ENCODE data around the gene CIAO3. TPM values are rescaled to one million over a fixed set of nuclear protein-coding genes. Genes with fewer than 3 reads are reported as not detected.
A peak's percentile ranks its signal among the peaks of the same experiment; 100 is the strongest.

CIAO3 gene
- polyA plus RNA-seq, 1 donor (not counting 4 experiments of a cell fraction or from before 2014, with no cell fraction given): 24.9 TPM

GRCh38 chr16:684961-685696 is 55.7 kb downstream of the CIAO3 start:
- no peak overlapping the region for H2AFZ ChIP-seq (ENCODE audit: control insufficient read depth, low read length)
- H3K4me1 ChIP-seq (ENCODE audit: control insufficient read depth, extremely low read depth, insufficient read depth, low read length): peaks cover 33% of the 10 kb centered on the region
- H4K20me1 ChIP-seq (ENCODE audit: control insufficient read depth, extremely low read depth, insufficient read depth, low read length): peaks cover 16% of the 10 kb centered on the region
- H3K27me3 ChIP-seq (ENCODE audit: control insufficient read depth, extremely low read depth, insufficient read depth, low read length): no peaks in the 10 kb centered on the region
- DNase-seq (ENCODE audit: low read depth, low spot score) (no peak), FAIRE-seq (no peak)
- H3K9ac ChIP-seq (ENCODE audit: control insufficient read depth, extremely low read depth, insufficient read depth, low read length): no peak overlapping the region
- TF ChIP-seq EZH2 (IDR thresholded peaks at IDR 0.05; ENCODE audit: low read length) (no peak), CTCF (optimal IDR thresholded peaks at IDR 0.05 in 1 of 3, IDR thresholded peaks at IDR 0.05 in 1 of 3, conservative IDR thresholded peaks at IDR 0.05 in 1 of 3; ENCODE audit: extremely low read depth in 1 of 3, insufficient read depth in 2 of 3, low read length in 3 of 3) (no peak)
- no peaks in the 10 kb centered on the region for H3K9me1 ChIP-seq (ENCODE audit: control insufficient read depth, extremely low read depth, insufficient read depth, low read length)
- H3K79me2 ChIP-seq (ENCODE audit: control insufficient read depth, insufficient read depth, low read length): peaks cover 41% of the 10 kb centered on the region
- peak overlapping the region in 1 of 3 experiments; percentile 60 for H3K4me3 ChIP-seq (ENCODE audit: control insufficient read depth in 2 of 3, extremely low read depth in 1 of 3, insufficient read depth in 2 of 3, low read depth in 1 of 3, low read length in 3 of 3)
- H3K9me3 ChIP-seq (ENCODE audit: control insufficient read depth, low read depth, low read length): no peaks in the 10 kb centered on the region
- dilution Hi-C loops (cut with MboI; ENCODE audit: extremely low pct_ligation_motif_present, low sequenced_read_pairs): no loop called here
- H3K36me3 ChIP-seq (ENCODE audit: control insufficient read depth in 2 of 2, extremely low read depth in 1 of 2, insufficient read depth in 2 of 2, low read length in 2 of 2): peaks cover 12 to 37% of the 10 kb centered on the region in 2 experiments
- H3K27ac ChIP-seq (ENCODE audit: control insufficient read depth, insufficient read depth, low read length): no peak overlapping the region
- peak overlapping the region; percentile 27 for H3K4me2 ChIP-seq (ENCODE audit: control insufficient read depth, extremely low read depth, insufficient read depth, low read depth, low read length)

GRCh38 chr16:684071-684794 is 56.6 kb downstream of the CIAO3 start, which contains the start of gene JMJD8:
Gene JMJD8 (minus strand): TSS chr16:684334. CDS start chr16:684319, 15 bp downstream.
- H3K9ac ChIP-seq (ENCODE audit: control insufficient read depth, extremely low read depth, insufficient read depth, low read length): peak within 1 kb of the TSS; percentile 60
- H2AFZ ChIP-seq (ENCODE audit: control insufficient read depth, low read length): no peak within 1 kb of the TSS
- H3K4me3 ChIP-seq (ENCODE audit: control insufficient read depth in 2 of 3, extremely low read depth in 1 of 3, insufficient read depth in 2 of 3, low read depth in 1 of 3, low read length in 3 of 3): peak within 1 kb of the TSS; percentile 60 to 68 (median 66)
- no peaks in the 10 kb centered on the region for H3K9me3 ChIP-seq (ENCODE audit: control insufficient read depth, low read depth, low read length)
- peaks cover 16% of the 10 kb centered on the region for H4K20me1 ChIP-seq (ENCODE audit: control insufficient read depth, extremely low read depth, insufficient read depth, low read length)
- peak within 1 kb of the TSS; percentile 36 for H3K27ac ChIP-seq (ENCODE audit: control insufficient read depth, insufficient read depth, low read length)
- H3K4me2 ChIP-seq (ENCODE audit: control insufficient read depth, extremely low read depth, insufficient read depth, low read depth, low read length): peak within 1 kb of the TSS; percentile 80
- H3K9me1 ChIP-seq (ENCODE audit: control insufficient read depth, extremely low read depth, insufficient read depth, low read length): no peaks in the 10 kb centered on the region
- FAIRE-seq (no peak), DNase-seq (ENCODE audit: low read depth, low spot score) (no peak)
- no peak for TF ChIP-seq CTCF (optimal IDR thresholded peaks at IDR 0.05 in 1 of 3, IDR thresholded peaks at IDR 0.05 in 1 of 3, conservative IDR thresholded peaks at IDR 0.05 in 1 of 3; ENCODE audit: extremely low read depth in 1 of 3, insufficient read depth in 2 of 3, low read length in 3 of 3)
- dilution Hi-C loops (cut with MboI; ENCODE audit: extremely low pct_ligation_motif_present, low sequenced_read_pairs): no loop called here
- H3K79me2 ChIP-seq (ENCODE audit: control insufficient read depth, insufficient read depth, low read length): peaks cover 37% of the 10 kb centered on the region
- H3K4me1 ChIP-seq (ENCODE audit: control insufficient read depth, extremely low read depth, insufficient read depth, low read length): peaks cover 27% of the 10 kb centered on the region
- no peaks in the 10 kb centered on the region for H3K27me3 ChIP-seq (ENCODE audit: control insufficient read depth, extremely low read depth, insufficient read depth, low read length)
- H3K36me3 ChIP-seq (ENCODE audit: control insufficient read depth in 2 of 2, extremely low read depth in 1 of 2, insufficient read depth in 2 of 2, low read length in 2 of 2): peaks cover 12 to 37% of the 10 kb centered on the region in 2 experiments
